PC-9 (cell line): Measurements from ENCODE around the gene CLTCL1. TPM values are rescaled to one million over a fixed set of nuclear protein-coding genes. Genes with fewer than 3 reads are reported as not detected.

Source experiments
- BruUV-seq: library from RNA; stranded (reverse); fragments of 400-500 nt; replicated peaks from 2 replicates; lab custom pipeline; 2021; lab: Mats Ljungman, UMichigan
- CTCF ChIA-PET: fragments of 300-600 bp; sonication (Branson Sonifier 250); formaldehyde crosslinking; loops from one replicate; lab custom pipeline; 2022; ENCODE audit warnings: antibody characterized with exemption; lab: Charles Lee
- POLR2A ChIA-PET: fragments of 300-600 bp; sonication (Branson Sonifier 250); formaldehyde crosslinking; loops from one replicate; lab custom pipeline; 2022; ENCODE audit warnings: antibody characterized with exemption; ENCODE audit not compliant: unreplicated experiment; lab: Charles Lee
- DNase-seq, 2 experiments: peaks; one replicate each; pipeline versions ENCODE4 v3.0.0 to v3.0.0-alpha.2; 2015 to 2022; ENCODE audit warnings: mixed read lengths in 1 of 2
- H2AFZ ChIP-seq: fragments of 200-600 bp; sonication (generic); 2 replicates; pipeline ENCODE4 v1.8.1; 2017; ENCODE audit warnings: antibody characterized with exemption
- H3F3A ChIP-seq: fragments of 200-600 bp; sonication (generic); 2 replicates; pipeline ENCODE4 v1.8.1; 2017; ENCODE audit warnings: antibody characterized with exemption, mild to moderate bottlenecking, low read depth; ENCODE audit not compliant: insufficient read depth
- H3K27ac ChIP-seq: fragments of 200-600 bp; sonication (generic); 2 replicates; pipeline ENCODE4 v1.6.1; 2016; ENCODE audit warnings: mixed run types
- H3K27me3 ChIP-seq: fragments of 200-600 bp; sonication (generic); 2 replicates; pipeline ENCODE4 v1.6.1; 2016; ENCODE audit warnings: low read depth, mixed run types; ENCODE audit not compliant: insufficient read depth
- H3K36me3 ChIP-seq: fragments of 200-600 bp; sonication (generic); 2 replicates; pipeline ENCODE4 v1.6.1; 2016; ENCODE audit warnings: low read depth, mixed run types
- H3K4me1 ChIP-seq: fragments of 200-600 bp; sonication (generic); replicated peaks from 2 replicates; pipeline ENCODE4 v1.6.1; 2016; ENCODE audit warnings: mixed run types; ENCODE audit not compliant: insufficient read depth
- H3K4me2 ChIP-seq: fragments of 200-600 bp; sonication (generic); 2 replicates; pipeline ENCODE4 v1.6.1; 2017; ENCODE audit warnings: mixed run types
- H3K4me3 ChIP-seq: fragments of 200-600 bp; sonication (generic); 2 replicates; pipeline ENCODE4 v1.6.1; 2016; ENCODE audit warnings: mixed run types
- H3K79me2 ChIP-seq: fragments of 200-600 bp; sonication (generic); 2 replicates; pipeline ENCODE4 v1.6.1; 2017; ENCODE audit warnings: low read depth, mixed run types
- H3K9me2 ChIP-seq: fragments of 200-600 bp; sonication (generic); 2 replicates; pipeline ENCODE4 v1.8.1; 2017; ENCODE audit warnings: mild to moderate bottlenecking; ENCODE audit not compliant: insufficient read depth
- H3K9me3 ChIP-seq: fragments of 200-600 bp; sonication (generic); 2 replicates; pipeline ENCODE4 v1.8.1; 2016; ENCODE audit warnings: low read depth; ENCODE audit not compliant: insufficient read depth
- H4K20me1 ChIP-seq: fragments of 200-600 bp; sonication (generic); 2 replicates; pipeline ENCODE4 v1.8.1; 2017; ENCODE audit not compliant: insufficient read depth
- EZH2 ChIP-seq: fragments of 200-600 bp; sonication (generic); IDR thresholded peaks from 2 replicates; pipeline ENCODE4 v1.8.0; 2017; ENCODE audit warnings: antibody characterized with exemption, low read depth
- intact Hi-C: fragments of 100-400 bp; cut with micrococcal nuclease; formaldehyde crosslinking; loops from one replicate; pipeline ENCODE4 v1.10.0; 2022; ENCODE audit not compliant: unreplicated experiment
- total RNA-seq: library from RNA; stranded (reverse); gene quantifications from 2 replicates; pipeline ENCODE4 v1.2.3, GENCODE V29; 2021
- TF ChIP-seq, protein P1 (sequence below): fragments of 200-600 bp; sonication (generic); conservative IDR thresholded peaks from 2 replicates; pipeline ENCODE4 v1.6.1; 2017; ENCODE audit warnings: mixed run types, antibody characterized with exemption, mild to moderate bottlenecking, moderate library complexity

The CLTCL1 gene
- total RNA-seq, 1 experiment from 2014 or later = 7.2 TPM

GRCh38 chr22:19238900-19239299, 52.6 kb downstream of the CLTCL1 start:
- H3K9me2 ChIP-seq = no peaks in the 10 kb centered on the region
- H3K27me3 ChIP-seq = no peaks in the 10 kb centered on the region
- H3K27ac ChIP-seq = no peak overlapping the region
- H3K4me2 ChIP-seq = no peak overlapping the region
- H4K20me1 ChIP-seq = no peaks in the 10 kb centered on the region
- no peak overlapping the region for H3K4me3 ChIP-seq
- ChIA-PET CTCF (no interaction called here), POLR2A (no interaction called here)
- H3K79me2 ChIP-seq = no peaks in the 10 kb centered on the region
- H3K4me1 ChIP-seq = no peaks in the 10 kb centered on the region
- no peaks in the 10 kb centered on the region for H3F3A ChIP-seq
- H3K36me3 ChIP-seq = no peaks in the 10 kb centered on the region
- H3K9me3 ChIP-seq = no peaks in the 10 kb centered on the region
- TF ChIP-seq EZH2 = no peak
- TF ChIP-seq, protein P1, sequence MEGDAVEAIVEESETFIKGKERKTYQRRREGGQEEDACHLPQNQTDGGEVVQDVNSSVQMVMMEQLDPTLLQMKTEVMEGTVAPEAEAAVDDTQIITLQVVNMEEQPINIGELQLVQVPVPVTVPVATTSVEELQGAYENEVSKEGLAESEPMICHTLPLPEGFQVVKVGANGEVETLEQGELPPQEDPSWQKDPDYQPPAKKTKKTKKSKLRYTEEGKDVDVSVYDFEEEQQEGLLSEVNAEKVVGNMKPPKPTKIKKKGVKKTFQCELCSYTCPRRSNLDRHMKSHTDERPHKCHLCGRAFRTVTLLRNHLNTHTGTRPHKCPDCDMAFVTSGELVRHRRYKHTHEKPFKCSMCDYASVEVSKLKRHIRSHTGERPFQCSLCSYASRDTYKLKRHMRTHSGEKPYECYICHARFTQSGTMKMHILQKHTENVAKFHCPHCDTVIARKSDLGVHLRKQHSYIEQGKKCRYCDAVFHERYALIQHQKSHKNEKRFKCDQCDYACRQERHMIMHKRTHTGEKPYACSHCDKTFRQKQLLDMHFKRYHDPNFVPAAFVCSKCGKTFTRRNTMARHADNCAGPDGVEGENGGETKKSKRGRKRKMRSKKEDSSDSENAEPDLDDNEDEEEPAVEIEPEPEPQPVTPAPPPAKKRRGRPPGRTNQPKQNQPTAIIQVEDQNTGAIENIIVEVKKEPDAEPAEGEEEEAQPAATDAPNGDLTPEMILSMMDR = no peak
- intact Hi-C loops = no loop called here
- no peak for DNase-seq
- no peak overlapping the region for H2AFZ ChIP-seq
- BruUV-seq = no TSS peak

GRCh38 chr22:19235874-19236273, 55.6 kb downstream of the CLTCL1 start:
- no peaks in the 10 kb centered on the region for H4K20me1 ChIP-seq
- TF ChIP-seq EZH2 = no peak
- TF ChIP-seq, protein P1 = no peak
- no peak for DNase-seq
- no peaks in the 10 kb centered on the region for H3K79me2 ChIP-seq
- ChIA-PET POLR2A (no interaction called here), CTCF (no interaction called here)
- intact Hi-C loops = no loop called here
- no peak overlapping the region for H3K4me2 ChIP-seq
- no peaks in the 10 kb centered on the region for H3K9me2 ChIP-seq
- no peak overlapping the region for H2AFZ ChIP-seq
- H3K4me3 ChIP-seq = no peak overlapping the region
- H3K27ac ChIP-seq = no peak overlapping the region
- no peaks in the 10 kb centered on the region for H3K27me3 ChIP-seq
- H3K36me3 ChIP-seq = no peaks in the 10 kb centered on the region
- H3K9me3 ChIP-seq = no peaks in the 10 kb centered on the region
- no peaks in the 10 kb centered on the region for H3F3A ChIP-seq
- no peaks in the 10 kb centered on the region for H3K4me1 ChIP-seq
- BruUV-seq = no TSS peak

DNA sequence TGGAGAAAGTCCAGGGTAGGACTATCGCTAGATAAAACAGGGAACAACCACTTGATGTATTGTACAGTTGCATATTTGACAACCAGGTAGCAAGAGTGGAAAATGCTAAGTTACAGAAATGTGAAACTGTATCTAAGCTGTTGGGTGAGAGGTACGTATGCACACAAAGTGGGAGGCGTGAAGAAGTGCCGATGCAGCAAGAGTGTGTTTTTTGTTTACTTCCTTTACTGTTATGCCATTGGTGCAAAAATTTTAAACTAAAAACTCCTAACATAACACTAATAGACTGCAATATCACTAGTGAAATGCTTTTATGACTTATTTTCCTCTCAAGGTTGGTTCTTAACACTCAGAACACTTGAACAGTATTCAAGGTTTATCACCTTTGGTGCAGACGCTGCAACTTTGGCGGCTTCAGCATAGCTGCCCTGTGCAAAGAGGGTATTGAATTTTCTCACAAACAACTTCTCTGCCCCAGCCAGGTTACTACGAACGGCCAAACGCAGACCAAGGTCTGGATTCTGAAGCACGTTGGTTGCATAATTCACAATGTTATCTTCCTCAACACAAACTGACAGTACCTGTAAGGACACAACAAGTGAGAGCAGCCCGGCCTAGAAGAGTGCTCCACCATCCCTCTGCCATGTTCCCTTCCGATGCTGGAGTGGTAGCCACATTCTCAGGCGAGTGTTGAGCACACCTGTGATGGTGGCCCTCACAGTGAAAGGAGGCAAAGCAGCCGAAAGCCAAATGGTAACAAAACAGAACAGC, 57.2 kb downstream of the CLTCL1 start:
- Histone ChIP-seq H3K79me2 (no peaks in the 10 kb centered on the region), H3K27ac (no peak overlapping the region), H3K4me3 (no peak overlapping the region), H3K4me1 (no peaks in the 10 kb centered on the region), H3K9me2 (no peaks in the 10 kb centered on the region), H3K27me3 (no peaks in the 10 kb centered on the region), H3K4me2 (no peak overlapping the region), H4K20me1 (no peaks in the 10 kb centered on the region), H3K36me3 (no peaks in the 10 kb centered on the region), H3F3A (no peaks in the 10 kb centered on the region), H3K9me3 (no peaks in the 10 kb centered on the region), H2AFZ (no peak overlapping the region)
- no TSS peak for BruUV-seq
- ChIA-PET POLR2A (no interaction called here), CTCF (no interaction called here)
- TF ChIP-seq EZH2 = no peak
- TF ChIP-seq, protein P1 = no peak
- intact Hi-C loops = no loop called here
- DNase-seq = no peak
